ENCODE data around the gene AGAP1. TPM values are rescaled to one million over a fixed set of nuclear protein-coding genes. Genes with fewer than 3 reads are reported as not detected.

The AGAP1 gene
- total RNA-seq, 3 donors from 2014 or later (not counting 1 experiment from before 2014, with no cell fraction given): 42.0 to 56.4 (median 45.7) TPM

DNA sequence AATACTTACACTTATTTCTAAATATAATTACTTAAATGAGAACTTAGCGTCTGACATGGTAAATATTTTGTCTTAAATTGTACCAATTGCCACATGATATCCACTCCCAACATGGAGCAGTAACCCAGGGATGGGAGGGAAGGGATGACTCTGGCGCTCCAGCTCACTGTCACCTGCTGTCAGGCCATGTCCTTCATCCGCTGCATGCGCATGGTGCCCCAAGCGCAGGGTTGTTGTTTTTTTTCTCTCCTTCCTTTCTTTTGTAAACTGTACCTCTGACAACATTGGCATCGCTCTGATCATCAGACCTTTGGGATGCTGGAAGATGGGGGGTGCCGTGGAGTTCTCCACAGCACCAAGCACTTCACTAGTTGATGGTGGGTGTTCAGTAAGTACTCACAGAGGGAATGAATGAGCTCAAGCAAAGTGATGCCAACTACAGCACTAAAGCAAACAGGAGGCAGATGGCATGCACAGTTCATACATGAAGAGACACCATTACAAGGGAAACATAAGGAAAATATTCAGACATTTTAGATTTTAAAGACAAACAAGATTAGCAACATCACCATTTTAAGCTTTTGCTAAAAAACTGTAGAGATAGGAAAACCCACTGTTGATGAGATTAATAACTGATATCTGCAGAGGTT, 426.5 kb downstream of the AGAP1 start:
- no peaks in the 10 kb centered on the region for H3K4me1 ChIP-seq (ENCODE audit: control insufficient read depth, insufficient read depth, low read length)
- TF ChIP-seq, protein P1, sequence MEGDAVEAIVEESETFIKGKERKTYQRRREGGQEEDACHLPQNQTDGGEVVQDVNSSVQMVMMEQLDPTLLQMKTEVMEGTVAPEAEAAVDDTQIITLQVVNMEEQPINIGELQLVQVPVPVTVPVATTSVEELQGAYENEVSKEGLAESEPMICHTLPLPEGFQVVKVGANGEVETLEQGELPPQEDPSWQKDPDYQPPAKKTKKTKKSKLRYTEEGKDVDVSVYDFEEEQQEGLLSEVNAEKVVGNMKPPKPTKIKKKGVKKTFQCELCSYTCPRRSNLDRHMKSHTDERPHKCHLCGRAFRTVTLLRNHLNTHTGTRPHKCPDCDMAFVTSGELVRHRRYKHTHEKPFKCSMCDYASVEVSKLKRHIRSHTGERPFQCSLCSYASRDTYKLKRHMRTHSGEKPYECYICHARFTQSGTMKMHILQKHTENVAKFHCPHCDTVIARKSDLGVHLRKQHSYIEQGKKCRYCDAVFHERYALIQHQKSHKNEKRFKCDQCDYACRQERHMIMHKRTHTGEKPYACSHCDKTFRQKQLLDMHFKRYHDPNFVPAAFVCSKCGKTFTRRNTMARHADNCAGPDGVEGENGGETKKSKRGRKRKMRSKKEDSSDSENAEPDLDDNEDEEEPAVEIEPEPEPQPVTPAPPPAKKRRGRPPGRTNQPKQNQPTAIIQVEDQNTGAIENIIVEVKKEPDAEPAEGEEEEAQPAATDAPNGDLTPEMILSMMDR (IDR thresholded peaks at IDR 0.05): no peak
- Mint-ChIP-seq H3K27ac (no peak overlapping the region), H3K27me3 (ENCODE audit: low read depth in 2 of 2) (no peaks in the 10 kb centered on the region), H3K9me3 (peaks cover 2 to 3% of the 10 kb centered on the region in 2 donors), H3K36me3 (no peaks in the 10 kb centered on the region), H3K4me3 (no peak overlapping the region), H3K4me1 (peaks cover 0 to 4% of the 10 kb centered on the region in 2 donors)
- 93% methylated on average over 5 of the region's 7 CpGs for WGBS (ENCODE audit: insufficient coverage)
- intact Hi-C loops (cut with micrococcal nuclease): no loop called here
- no peak overlapping the region for H3K27ac ChIP-seq (ENCODE audit: low read length)
- H3K4me3 ChIP-seq (ENCODE audit: low read length): no peak overlapping the region
- DNase-seq (no peak), ATAC-seq (no peak)
- no peaks in the 10 kb centered on the region for H3K36me3 ChIP-seq (ENCODE audit: control insufficient read depth, insufficient read depth, low read length)
- H3K9me3 ChIP-seq (ENCODE audit: control insufficient read depth, insufficient read depth, low read length): no peaks in the 10 kb centered on the region
- no peaks in the 10 kb centered on the region for H3K27me3 ChIP-seq (ENCODE audit: control insufficient read depth, insufficient read depth, low read length)

DNA sequence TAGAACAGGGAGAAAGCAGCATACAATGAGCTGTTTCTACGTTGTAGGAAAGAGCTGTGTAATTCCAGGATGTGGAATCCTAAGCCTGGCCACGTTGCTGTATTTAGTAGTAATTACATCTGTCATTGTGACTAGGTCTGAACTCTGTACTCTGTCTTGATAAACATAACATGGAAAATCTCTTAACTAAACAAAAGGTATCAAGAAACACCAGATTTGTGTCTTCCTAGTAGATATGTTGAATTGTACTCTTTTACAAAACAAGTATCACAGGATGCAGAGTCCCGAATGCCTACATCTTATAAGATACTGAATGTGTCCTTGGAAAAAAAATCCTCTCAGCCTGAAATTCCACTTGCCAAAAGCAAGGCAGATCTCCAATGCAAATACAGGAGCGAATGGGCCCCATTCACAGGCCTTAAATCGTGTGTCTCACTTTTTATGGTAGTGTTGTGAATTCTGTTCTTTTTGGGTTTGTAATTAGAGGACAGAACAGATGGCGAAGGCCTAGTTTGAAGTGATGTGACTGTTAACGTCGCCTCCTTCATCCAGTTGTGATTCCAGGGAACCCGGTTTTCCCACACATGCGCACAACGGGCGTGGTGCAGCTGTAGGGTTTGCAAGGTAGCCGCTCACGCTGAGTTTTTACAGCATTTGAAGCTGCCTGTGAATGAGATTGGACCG, 427.8 kb downstream of the AGAP1 start:
- H3K9me3 Mint-ChIP-seq: no peaks in the 10 kb centered on the region
- H3K4me3 ChIP-seq (ENCODE audit: low read length): no peak overlapping the region
- H3K27me3 Mint-ChIP-seq (ENCODE audit: low read depth in 2 of 2): no peaks in the 10 kb centered on the region
- ATAC-seq (no peak), DNase-seq (no peak)
- H3K27ac Mint-ChIP-seq: no peak overlapping the region
- H3K4me1 Mint-ChIP-seq: peaks cover 0 to 4% of the 10 kb centered on the region in 2 donors
- H3K4me3 Mint-ChIP-seq: no peak overlapping the region
- TF ChIP-seq, protein P1 (IDR thresholded peaks at IDR 0.05): no peak
- no peak overlapping the region for H3K27ac ChIP-seq (ENCODE audit: low read length)
- H3K36me3 ChIP-seq (ENCODE audit: control insufficient read depth, insufficient read depth, low read length): no peaks in the 10 kb centered on the region
- WGBS (ENCODE audit: insufficient coverage): 80% methylated on average over 14 of the region's 15 CpGs
- H3K36me3 Mint-ChIP-seq: no peaks in the 10 kb centered on the region
- H3K27me3 ChIP-seq (ENCODE audit: control insufficient read depth, insufficient read depth, low read length): no peaks in the 10 kb centered on the region
- no peaks in the 10 kb centered on the region for H3K9me3 ChIP-seq (ENCODE audit: control insufficient read depth, insufficient read depth, low read length)
- no peaks in the 10 kb centered on the region for H3K4me1 ChIP-seq (ENCODE audit: control insufficient read depth, insufficient read depth, low read length)
- intact Hi-C loops (cut with micrococcal nuclease): no loop called here

DNA sequence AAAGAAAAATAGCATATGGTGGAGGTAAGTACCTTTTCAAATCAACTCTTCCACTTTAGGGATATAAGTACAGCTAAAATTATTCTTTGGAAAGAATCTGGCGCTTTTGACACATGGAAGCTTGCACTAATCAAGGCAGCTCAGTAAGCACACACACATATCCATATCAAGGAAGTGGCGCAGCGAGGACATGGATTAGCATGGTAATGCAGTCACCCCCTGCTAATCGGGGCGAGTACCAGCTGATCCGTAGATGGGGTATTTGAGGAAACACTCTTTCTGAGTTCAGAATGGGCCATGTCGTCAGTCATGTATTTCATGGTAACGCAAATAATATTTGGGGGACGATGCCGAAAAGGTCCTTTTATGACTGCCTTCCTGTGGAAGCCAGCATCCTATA, 429.0 kb downstream of the AGAP1 start:
- ATAC-seq: no peak
- H3K36me3 ChIP-seq (ENCODE audit: control insufficient read depth, insufficient read depth, low read length): no peaks in the 10 kb centered on the region
- no peaks in the 10 kb centered on the region for H3K4me1 ChIP-seq (ENCODE audit: control insufficient read depth, insufficient read depth, low read length)
- Mint-ChIP-seq H3K36me3 (no peaks in the 10 kb centered on the region), H3K4me3 (no peak overlapping the region), H3K27ac (no peak overlapping the region), H3K4me1 (peaks cover 0 to 4% of the 10 kb centered on the region in 2 donors), H3K9me3 (no peaks in the 10 kb centered on the region), H3K27me3 (ENCODE audit: low read depth in 2 of 2) (no peaks in the 10 kb centered on the region)
- no peaks in the 10 kb centered on the region for H3K9me3 ChIP-seq (ENCODE audit: control insufficient read depth, insufficient read depth, low read length)
- 89% methylated on average over 9 of the region's 10 CpGs for WGBS (ENCODE audit: insufficient coverage)
- H3K27ac ChIP-seq (ENCODE audit: low read length): no peak overlapping the region
- no peak for DNase-seq
- intact Hi-C loops (cut with micrococcal nuclease): no loop called here
- H3K27me3 ChIP-seq (ENCODE audit: control insufficient read depth, insufficient read depth, low read length): no peaks in the 10 kb centered on the region
- H3K4me3 ChIP-seq (ENCODE audit: low read length): no peak overlapping the region
- TF ChIP-seq, protein P1 (IDR thresholded peaks at IDR 0.05): no peak

Data from natural killer cell (primary cell).